Nephron progenitor cell (in vitro differentiated cells): ENCODE data around the gene CRKL.

Experiments
- DNase-seq: peaks from one replicate; pipeline ENCODE4 v3.0.0; 2021
- H3K27ac Mint-ChIP-seq: 2 replicates; pipeline ENCODE4 v1.8.0; 2021; ENCODE audit warnings: mild to moderate bottlenecking, moderate library complexity, mixed read lengths
- H3K27me3 Mint-ChIP-seq: 2 replicates; pipeline ENCODE4 v1.8.0; 2021; ENCODE audit warnings: mild to moderate bottlenecking, low read depth, mixed read lengths; ENCODE audit not compliant: poor library complexity
- H3K36me3 Mint-ChIP-seq: 2 replicates; pipeline ENCODE4 v1.8.0; 2021; ENCODE audit warnings: low read depth, mixed read lengths
- H3K4me1 Mint-ChIP-seq: 2 replicates; pipeline ENCODE4 v1.8.0; 2021; ENCODE audit warnings: mixed read lengths
- H3K4me3 Mint-ChIP-seq: 2 replicates; pipeline ENCODE4 v1.8.0; 2021; ENCODE audit warnings: mild to moderate bottlenecking, moderate library complexity, mixed read lengths
- H3K9me3 Mint-ChIP-seq: 2 replicates; pipeline ENCODE4 v1.8.0; 2021; ENCODE audit warnings: mild to moderate bottlenecking, moderate library complexity, mixed read lengths
- TF ChIP-seq, protein P1 (sequence below): fragments of 200-600 bp; sonication (generic); IDR thresholded peaks from 2 replicates; pipeline ENCODE4 v1.5.0; 2021; ENCODE audit warnings: antibody characterized with exemption

The CRKL gene

DNA sequence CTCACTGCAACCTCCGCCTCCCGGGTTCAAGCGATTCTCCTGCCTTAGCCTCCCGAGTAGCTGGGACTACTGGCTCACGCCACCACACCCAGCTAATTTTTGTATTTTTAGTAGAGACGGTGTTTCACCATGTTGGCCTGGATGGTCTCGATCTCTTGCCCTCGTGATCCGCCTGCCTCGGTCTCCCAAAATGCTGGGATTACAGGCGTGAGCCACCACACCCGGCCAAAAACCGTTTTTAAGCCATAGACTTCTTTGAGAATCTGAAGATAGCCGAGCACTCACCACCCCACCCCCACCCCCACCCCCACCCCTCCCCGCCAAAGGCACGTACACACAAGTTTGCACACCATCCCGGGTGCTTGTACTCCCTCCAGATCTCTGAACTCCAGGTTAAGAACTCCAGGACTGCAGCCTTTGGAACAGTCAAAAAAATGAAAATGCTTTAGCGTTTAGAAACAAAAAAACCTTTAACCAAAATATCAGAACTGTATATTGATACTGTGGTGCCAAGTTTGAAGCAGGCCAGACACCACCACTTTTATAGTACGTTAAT lies 1.5 kb downstream of the CRKL start:
- peaks cover 17% of the 10 kb centered on the region for H3K36me3 Mint-ChIP-seq
- H3K9me3 Mint-ChIP-seq: no peaks in the 10 kb centered on the region
- H3K27ac Mint-ChIP-seq: peak overlapping the region; percentile 95
- peak overlapping the region; percentile 99 for H3K4me3 Mint-ChIP-seq
- DNase-seq: no peak
- H3K4me1 Mint-ChIP-seq: peaks cover 50% of the 10 kb centered on the region
- H3K27me3 Mint-ChIP-seq: peaks cover 12% of the 10 kb centered on the region
- TF ChIP-seq, protein P1, sequence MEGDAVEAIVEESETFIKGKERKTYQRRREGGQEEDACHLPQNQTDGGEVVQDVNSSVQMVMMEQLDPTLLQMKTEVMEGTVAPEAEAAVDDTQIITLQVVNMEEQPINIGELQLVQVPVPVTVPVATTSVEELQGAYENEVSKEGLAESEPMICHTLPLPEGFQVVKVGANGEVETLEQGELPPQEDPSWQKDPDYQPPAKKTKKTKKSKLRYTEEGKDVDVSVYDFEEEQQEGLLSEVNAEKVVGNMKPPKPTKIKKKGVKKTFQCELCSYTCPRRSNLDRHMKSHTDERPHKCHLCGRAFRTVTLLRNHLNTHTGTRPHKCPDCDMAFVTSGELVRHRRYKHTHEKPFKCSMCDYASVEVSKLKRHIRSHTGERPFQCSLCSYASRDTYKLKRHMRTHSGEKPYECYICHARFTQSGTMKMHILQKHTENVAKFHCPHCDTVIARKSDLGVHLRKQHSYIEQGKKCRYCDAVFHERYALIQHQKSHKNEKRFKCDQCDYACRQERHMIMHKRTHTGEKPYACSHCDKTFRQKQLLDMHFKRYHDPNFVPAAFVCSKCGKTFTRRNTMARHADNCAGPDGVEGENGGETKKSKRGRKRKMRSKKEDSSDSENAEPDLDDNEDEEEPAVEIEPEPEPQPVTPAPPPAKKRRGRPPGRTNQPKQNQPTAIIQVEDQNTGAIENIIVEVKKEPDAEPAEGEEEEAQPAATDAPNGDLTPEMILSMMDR: no peak

DNA sequence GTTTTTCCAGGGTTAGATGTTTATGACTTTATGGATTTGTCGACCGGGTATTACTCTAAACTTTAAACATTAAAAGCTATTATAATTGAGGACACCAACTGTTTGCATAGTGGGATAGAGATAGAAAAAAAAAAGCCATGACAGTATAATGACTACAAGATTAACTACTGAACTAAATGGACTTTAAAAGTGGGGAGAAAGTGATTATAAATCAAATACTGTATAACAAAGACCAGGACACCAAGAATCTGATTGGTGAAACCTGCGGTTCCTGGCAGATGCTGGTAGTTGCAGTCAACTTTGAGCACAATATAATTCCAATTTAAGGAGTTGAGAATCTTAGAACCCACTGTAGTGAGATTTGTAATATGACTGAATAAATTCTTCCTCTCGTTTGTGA lies 2.5 kb downstream of the CRKL start:
- Mint-ChIP-seq H3K27me3 (peaks cover 7% of the 10 kb centered on the region), H3K36me3 (peaks cover 27% of the 10 kb centered on the region), H3K27ac (peak overlapping the region; percentile 8), H3K9me3 (no peaks in the 10 kb centered on the region), H3K4me3 (peak overlapping the region; percentile 99), H3K4me1 (peaks cover 45% of the 10 kb centered on the region)
- TF ChIP-seq, protein P1: no peak
- no peak for DNase-seq

DNA sequence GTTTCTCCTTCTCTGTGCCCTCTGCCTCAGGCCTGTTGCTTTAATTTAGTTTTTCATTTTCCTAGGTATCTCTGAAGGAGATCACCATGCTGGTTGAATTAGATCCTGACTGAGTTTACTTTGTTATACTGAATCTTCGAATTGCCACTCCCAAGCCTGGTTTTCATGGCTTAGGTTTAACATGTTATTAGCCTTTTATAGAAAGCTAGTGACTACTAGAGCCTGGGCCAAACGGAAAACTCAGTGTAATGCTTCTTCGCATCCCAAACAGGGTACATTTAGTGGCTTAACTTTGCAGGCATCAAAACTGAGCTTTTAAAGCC lies 3.6 kb downstream of the CRKL start:
- Mint-ChIP-seq H3K27ac (peak overlapping the region; percentile 35), H3K9me3 (no peaks in the 10 kb centered on the region), H3K4me1 (peaks cover 46% of the 10 kb centered on the region), H3K36me3 (peaks cover 37% of the 10 kb centered on the region), H3K4me3 (peak overlapping the region; percentile 99), H3K27me3 (no peaks in the 10 kb centered on the region)
- DNase-seq: no peak
- TF ChIP-seq, protein P1: no peak

DNA sequence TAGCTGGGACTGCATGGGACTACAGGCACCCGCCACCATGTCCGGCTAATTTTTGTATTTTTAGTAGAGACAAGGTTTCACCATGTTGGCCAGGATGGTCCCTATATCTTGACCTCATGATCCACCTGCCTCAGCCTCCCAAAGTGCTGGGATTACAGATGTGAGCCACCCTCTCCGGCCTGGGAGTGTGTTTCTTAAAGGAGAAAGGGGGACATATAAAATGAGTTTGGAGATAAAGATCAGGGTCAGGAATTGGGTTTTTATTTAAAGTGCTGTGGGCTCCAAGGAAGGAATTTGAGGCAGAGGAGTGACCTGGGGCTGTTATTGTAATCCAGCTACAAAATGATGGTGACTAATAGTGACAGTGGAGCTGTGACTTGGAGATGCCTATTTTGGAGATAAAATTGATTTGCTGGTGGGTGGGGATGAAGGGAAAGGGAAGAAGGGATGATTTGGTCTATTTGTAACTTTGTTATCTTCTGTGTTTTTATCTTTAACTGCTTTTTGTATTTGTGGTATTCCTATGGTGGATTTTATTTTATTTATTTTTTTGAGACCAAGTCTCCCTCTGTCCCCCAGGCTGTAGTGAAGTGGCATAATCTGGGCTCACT lies 5.0 kb downstream of the CRKL start:
- H3K36me3 Mint-ChIP-seq: peaks cover 46% of the 10 kb centered on the region
- peak overlapping the region; percentile 53 for H3K4me3 Mint-ChIP-seq
- no peaks in the 10 kb centered on the region for H3K27me3 Mint-ChIP-seq
- DNase-seq: no peak
- H3K27ac Mint-ChIP-seq: peak overlapping the region; percentile 26
- H3K4me1 Mint-ChIP-seq: peaks cover 46% of the 10 kb centered on the region
- TF ChIP-seq, protein P1: no peak
- H3K9me3 Mint-ChIP-seq: no peaks in the 10 kb centered on the region

DNA sequence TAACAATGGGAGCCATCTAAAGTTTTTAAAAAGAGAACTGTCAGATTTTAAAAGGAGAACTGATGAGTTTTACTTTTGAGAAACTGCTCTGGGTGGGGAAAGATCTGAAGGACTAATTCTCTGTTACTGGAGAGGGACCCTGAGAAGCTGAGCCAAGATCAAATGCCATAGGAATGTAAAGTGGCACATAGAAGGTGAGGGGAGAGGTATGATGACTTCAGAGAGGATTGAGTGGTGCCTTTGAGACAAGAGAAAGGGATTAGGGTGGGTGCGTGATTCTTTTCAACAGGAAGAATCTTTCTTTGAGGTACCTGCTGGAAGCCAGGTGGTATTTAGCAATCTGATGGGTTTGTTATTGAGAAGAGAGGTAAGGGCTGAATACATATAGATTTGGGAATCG lies 9.0 kb downstream of the CRKL start:
- peaks cover 3% of the 10 kb centered on the region for H3K27me3 Mint-ChIP-seq
- H3K36me3 Mint-ChIP-seq: peaks cover 74% of the 10 kb centered on the region
- peaks cover 27% of the 10 kb centered on the region for H3K4me1 Mint-ChIP-seq
- DNase-seq: no peak
- H3K27ac Mint-ChIP-seq: peak overlapping the region; percentile 75
- peaks cover 19% of the 10 kb centered on the region for H3K9me3 Mint-ChIP-seq
- TF ChIP-seq, protein P1: no peak
- H3K4me3 Mint-ChIP-seq: no peak overlapping the region

DNA sequence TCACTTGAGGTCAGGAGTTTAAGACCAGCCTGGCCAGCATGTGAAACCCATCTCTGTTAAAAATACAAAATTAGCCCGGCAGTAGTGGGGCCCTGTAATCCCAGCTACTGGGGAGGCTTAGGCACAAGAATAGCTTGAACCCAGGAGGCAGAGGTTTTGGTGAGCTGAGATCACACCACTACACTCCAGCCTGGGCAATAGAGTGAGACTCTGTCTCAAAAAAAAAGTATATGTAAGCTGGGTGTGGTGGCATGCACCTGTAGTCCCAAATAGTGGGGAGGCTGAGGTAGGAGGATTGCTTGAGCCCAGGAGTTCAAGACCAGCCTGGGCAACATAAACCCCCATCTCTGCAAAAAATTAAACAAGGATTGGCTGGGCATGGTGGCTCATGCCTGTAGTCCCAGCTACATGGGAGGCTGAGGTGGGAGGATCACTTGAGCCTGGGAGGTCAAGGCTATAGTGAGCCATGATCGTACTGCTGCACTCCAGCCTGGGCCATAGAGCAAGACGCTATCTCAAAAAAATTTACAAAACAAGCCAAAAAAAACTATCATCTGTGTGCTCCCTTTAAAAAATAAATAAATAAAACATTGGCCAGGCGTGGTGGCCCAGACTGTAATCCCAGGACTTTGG lies 10.8 kb downstream of the CRKL start:
- Mint-ChIP-seq H3K36me3 (peaks cover 73% of the 10 kb centered on the region), H3K27ac (no peak overlapping the region), H3K27me3 (peaks cover 3% of the 10 kb centered on the region), H3K9me3 (peaks cover 19% of the 10 kb centered on the region), H3K4me3 (no peak overlapping the region), H3K4me1 (peaks cover 15% of the 10 kb centered on the region)
- TF ChIP-seq, protein P1: no peak
- no peak for DNase-seq
